ENCODE data around the gene ADAM12. TPM values are rescaled to one million over a fixed set of nuclear protein-coding genes. Genes with fewer than 3 reads are reported as not detected.

The ADAM12 gene
- total RNA-seq, 1 experiment from 2014 or later: 16.8 TPM

GRCh38 chr10:126063353-126063791, 324.9 kb downstream of the ADAM12 start:
- intact Hi-C loops (cut with micrococcal nuclease; ENCODE audit: unreplicated experiment): loop anchor here (1.0 to 10.0 kb wide), 7 partner anchors 135 to 839 kb away; partner anchors contain the start of gene DHX32
- ChIA-PET CTCF (interaction anchor here (0.6 kb wide), 1 partner anchor 164 kb away, joined by 3 read pairs; no protein-coding TSS in a partner anchor), POLR2A (ENCODE audit: unreplicated experiment) (interaction anchor here (0.6 kb wide), 1 partner anchor 385 kb away, joined by 4 read pairs; no protein-coding TSS in a partner anchor)
- H3K79me2 ChIP-seq (ENCODE audit: low read depth): no peaks in the 10 kb centered on the region
- peak overlapping the region; percentile 90 for H3K27ac ChIP-seq
- H3K4me3 ChIP-seq: no peak overlapping the region
- TF ChIP-seq EZH2 (IDR thresholded peaks at IDR 0.05; ENCODE audit: low read depth) (no peak), CTCF (conservative IDR thresholded peaks at IDR 0.05) (no peak)
- no peak overlapping the region; the same call in 1 of the 2 replicates for H2AFZ ChIP-seq
- H3K36me3 ChIP-seq (ENCODE audit: low read depth): no peaks in the 10 kb centered on the region
- peaks cover 59% of the 10 kb centered on the region for H3K4me1 ChIP-seq (replicated peaks; ENCODE audit: insufficient read depth)
- H4K20me1 ChIP-seq (ENCODE audit: insufficient read depth): no peaks in the 10 kb centered on the region
- no peaks in the 10 kb centered on the region for H3K9me3 ChIP-seq (ENCODE audit: insufficient read depth, low read depth)
- H3F3A ChIP-seq (ENCODE audit: insufficient read depth, low read depth): peaks cover 30% of the 10 kb centered on the region; the same call in 1 of the 2 replicates
- DNase-seq: peak; percentile 78 to 81
- no TSS peak for BruUV-seq (replicated peaks)
- H3K27me3 ChIP-seq (ENCODE audit: insufficient read depth, low read depth): no peaks in the 10 kb centered on the region
- peak overlapping the region; percentile 54 for H3K4me2 ChIP-seq
- H3K9me2 ChIP-seq (ENCODE audit: insufficient read depth): no peaks in the 10 kb centered on the region

GRCh38 chr10:126062131-126063032, 325.9 kb downstream of the ADAM12 start:
- no peaks in the 10 kb centered on the region for H4K20me1 ChIP-seq (ENCODE audit: insufficient read depth)
- H3K27ac ChIP-seq: peak overlapping the region; percentile 90
- H3K4me1 ChIP-seq (replicated peaks; ENCODE audit: insufficient read depth): peaks cover 59% of the 10 kb centered on the region
- H3K9me3 ChIP-seq (ENCODE audit: insufficient read depth, low read depth): no peaks in the 10 kb centered on the region
- H3K79me2 ChIP-seq (ENCODE audit: low read depth): no peaks in the 10 kb centered on the region
- ChIA-PET CTCF (interaction anchor here (0.6 kb wide), 2 partner anchors 128 to 165 kb away, joined by 3 to 5 read pairs; no protein-coding TSS in a partner anchor), POLR2A (ENCODE audit: unreplicated experiment) (interaction anchor here (0.6 kb wide), 3 partner anchors 142 to 1391 kb away, joined by 3 to 5 read pairs (median 5); no protein-coding TSS in a partner anchor)
- no peaks in the 10 kb centered on the region for H3K27me3 ChIP-seq (ENCODE audit: insufficient read depth, low read depth)
- BruUV-seq (replicated peaks): TSS peak; percentile 55
- no peak overlapping the region for H2AFZ ChIP-seq
- intact Hi-C loops (cut with micrococcal nuclease; ENCODE audit: unreplicated experiment): loop anchor here (1.0 to 10.0 kb wide), 7 partner anchors 136 to 840 kb away; partner anchors contain the start of gene DHX32
- peak overlapping the region; percentile 54 for H3K4me2 ChIP-seq
- no peaks in the 10 kb centered on the region for H3K36me3 ChIP-seq (ENCODE audit: low read depth)
- no peaks in the 10 kb centered on the region for H3K9me2 ChIP-seq (ENCODE audit: insufficient read depth)
- DNase-seq: peak; percentile 73 to 86
- no peak overlapping the region for H3K4me3 ChIP-seq
- no peak for TF ChIP-seq CTCF (conservative IDR thresholded peaks at IDR 0.05)
- TF ChIP-seq EZH2 (IDR thresholded peaks at IDR 0.05; ENCODE audit: low read depth): no peak
- H3F3A ChIP-seq (ENCODE audit: insufficient read depth, low read depth): peaks cover 30% of the 10 kb centered on the region; the same call in 1 of the 2 replicates

- no peaks in the 10 kb centered on the region for H3K79me2 ChIP-seq (ENCODE audit: low read depth)
- intact Hi-C loops (cut with micrococcal nuclease; ENCODE audit: unreplicated experiment): loop anchor here (5.0 to 10.0 kb wide), 2 partner anchors 177 to 841 kb away; partner anchors contain the start of gene DHX32
- H3K27ac ChIP-seq: peak overlapping the region; percentile 90
- no peaks in the 10 kb centered on the region for H4K20me1 ChIP-seq (ENCODE audit: insufficient read depth)
- TF ChIP-seq EZH2 (IDR thresholded peaks at IDR 0.05; ENCODE audit: low read depth) (no peak), CTCF (conservative IDR thresholded peaks at IDR 0.05) (no peak)
- ChIA-PET CTCF (no interaction called here), POLR2A (ENCODE audit: unreplicated experiment) (no interaction called here)
- no TSS peak for BruUV-seq (replicated peaks)
- no peaks in the 10 kb centered on the region for H3K9me3 ChIP-seq (ENCODE audit: insufficient read depth, low read depth)
- peaks cover 51% of the 10 kb centered on the region for H3K4me1 ChIP-seq (replicated peaks; ENCODE audit: insufficient read depth)
- no peak for DNase-seq
- H3K36me3 ChIP-seq (ENCODE audit: low read depth): no peaks in the 10 kb centered on the region
- H3K9me2 ChIP-seq (ENCODE audit: insufficient read depth): no peaks in the 10 kb centered on the region
- no peak overlapping the region for H2AFZ ChIP-seq
- H3F3A ChIP-seq (ENCODE audit: insufficient read depth, low read depth): peaks cover 26% of the 10 kb centered on the region; the same call in 1 of the 2 replicates
- H3K4me3 ChIP-seq: no peak overlapping the region
- no peak overlapping the region; the same call in 1 of the 2 replicates for H3K4me2 ChIP-seq
- no peaks in the 10 kb centered on the region for H3K27me3 ChIP-seq (ENCODE audit: insufficient read depth, low read depth)
These were observed 326.8 kb downstream of the ADAM12 start for GRCh38 chr10:126061526-126061925.
